Upper lobe of left lung (tissue), 4 donors: ENCODE measurements around the gene NELFB.

Source experiments
- POLR2A ChIP-seq, 4 donors: fragments of 450-650 bp; IDR thresholded peaks; one replicate each; pipeline ENCODE4 v1.5.1; 2016 to 2017; ENCODE audit warnings: antibody characterized with exemption in 4 of 4, mild to moderate bottlenecking in 2 of 4
- TF ChIP-seq, protein P1 (sequence below), 6 experiments: fragments of 450-650 bp in 4 of 6; fragments of 200-600 bp in 2 of 6; sonication (generic) in 2 of 6; IDR thresholded peaks; one replicate each; pipeline ENCODE4 v1.5.1; 2016 to 2019; ENCODE audit warnings: antibody characterized with exemption in 6 of 6

DNA sequence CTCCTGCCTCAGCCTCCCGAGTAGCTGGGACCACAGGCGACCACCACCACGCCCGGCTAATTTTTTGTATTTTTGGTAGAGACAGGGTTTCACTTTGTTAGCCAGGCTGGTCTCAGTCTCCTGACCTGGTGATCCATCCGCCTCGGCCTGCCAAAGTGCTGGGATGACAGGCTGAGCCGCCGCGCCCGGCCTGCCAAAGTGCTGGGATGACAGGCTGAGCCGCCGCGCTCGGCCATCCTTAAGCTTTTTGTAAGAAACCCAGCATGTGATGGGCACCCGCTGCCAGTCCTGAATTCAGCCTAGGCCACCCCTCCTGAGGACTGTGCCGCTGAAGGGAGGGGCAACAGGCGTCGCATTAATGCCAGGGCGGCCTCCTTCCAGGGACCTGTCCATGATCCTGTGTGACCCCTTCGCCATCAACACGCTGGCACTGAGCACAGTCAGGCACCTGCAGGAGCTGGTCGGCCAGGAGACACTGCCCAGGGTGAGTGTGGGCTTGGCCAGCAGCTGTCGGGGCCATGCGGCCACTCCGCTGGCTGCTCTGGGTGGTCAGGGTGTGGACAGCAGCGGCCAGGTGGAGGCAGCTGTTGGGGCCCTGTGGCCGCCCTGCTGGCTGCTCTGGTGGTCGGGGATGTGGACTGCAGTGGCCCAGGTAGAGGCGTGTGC lies 10.5 kb downstream of the NELFB start:
- TF ChIP-seq, protein P1, sequence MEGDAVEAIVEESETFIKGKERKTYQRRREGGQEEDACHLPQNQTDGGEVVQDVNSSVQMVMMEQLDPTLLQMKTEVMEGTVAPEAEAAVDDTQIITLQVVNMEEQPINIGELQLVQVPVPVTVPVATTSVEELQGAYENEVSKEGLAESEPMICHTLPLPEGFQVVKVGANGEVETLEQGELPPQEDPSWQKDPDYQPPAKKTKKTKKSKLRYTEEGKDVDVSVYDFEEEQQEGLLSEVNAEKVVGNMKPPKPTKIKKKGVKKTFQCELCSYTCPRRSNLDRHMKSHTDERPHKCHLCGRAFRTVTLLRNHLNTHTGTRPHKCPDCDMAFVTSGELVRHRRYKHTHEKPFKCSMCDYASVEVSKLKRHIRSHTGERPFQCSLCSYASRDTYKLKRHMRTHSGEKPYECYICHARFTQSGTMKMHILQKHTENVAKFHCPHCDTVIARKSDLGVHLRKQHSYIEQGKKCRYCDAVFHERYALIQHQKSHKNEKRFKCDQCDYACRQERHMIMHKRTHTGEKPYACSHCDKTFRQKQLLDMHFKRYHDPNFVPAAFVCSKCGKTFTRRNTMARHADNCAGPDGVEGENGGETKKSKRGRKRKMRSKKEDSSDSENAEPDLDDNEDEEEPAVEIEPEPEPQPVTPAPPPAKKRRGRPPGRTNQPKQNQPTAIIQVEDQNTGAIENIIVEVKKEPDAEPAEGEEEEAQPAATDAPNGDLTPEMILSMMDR (IDR thresholded peaks at IDR 0.05), result no peak
- TF ChIP-seq POLR2A (IDR thresholded peaks at IDR 0.05), result no peak
